HepG2 (cell line): Measurements from ENCODE around the gene PTK7. TPM values are rescaled to one million over a fixed set of nuclear protein-coding genes. Genes with fewer than 3 reads are reported as not detected.

Experiments
- ATAC-seq: fragments of 200-7000 bp; cut with Tn5 transposase; 3 replicates; pipeline ENCODE4 v1.9.1; 2020; ENCODE audit warnings: mild to moderate bottlenecking, moderate library complexity
- BruUV-seq: library from RNA; stranded (reverse); fragments of 400-500 nt; replicated peaks from 2 replicates; lab custom pipeline; 2021; lab: Mats Ljungman, UMichigan
- CTCF ChIA-PET: fragments of 300-600 bp; formaldehyde crosslinking; extraction: SDS; loops from one replicate; lab custom pipeline; 2021; ENCODE audit warnings: low total read pairs, inconsistent platforms, low intra/inter-chr PET ratio; lab: Yijun Ruan, JAX
- POLR2A ChIA-PET: fragments of 350-600 bp; sonication (Branson Sonifier 250); formaldehyde crosslinking; loops from one replicate; lab custom pipeline; 2020; ENCODE audit warnings: antibody characterized with exemption, inconsistent platforms; lab: Yijun Ruan, JAX
- DNase-seq: peaks from one replicate; pipeline ENCODE4 v3.0.0-alpha.2; 2015; ENCODE audit warnings: low spot score
- FAIRE-seq: peaks from 3 replicates; lab custom pipeline; 2011; peaks lifted over from hg19 to GRCh38; lab: Jason Lieb, UNC
- H2AFZ ChIP-seq: one replicate; pipeline ENCODE4 v1.6.1; 2011; ENCODE audit warnings: low read length, inconsistent platforms
- H3K27ac ChIP-seq: fragments of 300-600 bp; 3 replicates; pipeline ENCODE4 v1.8.0; 2011; ENCODE audit warnings: mixed run types, mild to moderate bottlenecking, mixed read lengths, low read length, inconsistent platforms; ENCODE audit not compliant: insufficient read depth; ENCODE audit errors: extremely low read length
- H3K27me3 ChIP-seq, 2 experiments: fragments of 200-600 bp in 1 of 2; 2 replicates in 1 of 2; 3 replicates in 1 of 2; pipeline versions ENCODE4 v1.6.0 to v1.8.0; 2011; ENCODE audit warnings: low read length in 2 of 2, mild to moderate bottlenecking in 2 of 2, moderate library complexity in 2 of 2, inconsistent platforms in 1 of 2; ENCODE audit not compliant: insufficient read depth in 2 of 2, control insufficient read depth in 1 of 2
- H3K36me3 ChIP-seq, 2 experiments: fragments of 200-600 bp in 1 of 2; replicated peaks in 1 of 2; 2 replicates in 1 of 2; 3 replicates in 1 of 2; pipeline versions ENCODE4 v1.5.1 to v1.8.0; 2011; ENCODE audit warnings: low read length in 2 of 2, inconsistent platforms in 1 of 2; ENCODE audit not compliant: insufficient read depth in 2 of 2, control insufficient read depth in 1 of 2
- H3K4me1 ChIP-seq: 2 replicates; pipeline ENCODE4 v1.5.1; 2012; ENCODE audit warnings: low read length, inconsistent platforms; ENCODE audit not compliant: insufficient read depth
- H3K4me2 ChIP-seq: 2 replicates; pipeline ENCODE4 v1.6.0; 2011; ENCODE audit warnings: low read depth, low read length, inconsistent platforms
- H3K4me3 ChIP-seq, 3 experiments: fragments of 200-600 bp in 1 of 3; sonication (generic), shearing (Covaris generic) in 1 of 3; replicated peaks in 1 of 3; 2 replicates each; pipeline ENCODE4 v1.5.1; 2011 to 2016; ENCODE audit warnings: low read length in 3 of 3, inconsistent platforms in 2 of 3, low read depth in 2 of 3, mild to moderate bottlenecking in 2 of 3, control low read depth in 1 of 3, mixed read lengths in 1 of 3; ENCODE audit not compliant: insufficient read depth in 1 of 3
- H3K79me2 ChIP-seq: one replicate; pipeline ENCODE4 v1.6.1; 2011; ENCODE audit warnings: low read length, inconsistent platforms; ENCODE audit not compliant: insufficient read depth
- H3K9ac ChIP-seq: 2 replicates; pipeline ENCODE4 v1.6.0; 2011; ENCODE audit warnings: mild to moderate bottlenecking, low read depth, low read length, inconsistent platforms; ENCODE audit not compliant: insufficient read depth
- H3K9me3 ChIP-seq: 2 replicates; pipeline ENCODE4 v1.5.1; 2012; ENCODE audit warnings: mild to moderate bottlenecking, low read length
- H4K20me1 ChIP-seq: 2 replicates; pipeline ENCODE4 v1.6.0; 2011; ENCODE audit warnings: inconsistent platforms, mild to moderate bottlenecking, low read length, moderate library complexity; ENCODE audit not compliant: insufficient read depth
- CBX5 ChIP-seq: sonication (generic); formaldehyde crosslinking; IDR thresholded peaks from 2 replicates; pipeline ENCODE4 v1.4.0; 2020; ENCODE audit warnings: missing genetic modification reagents, borderline replicate concordance
- FLYWCH1 ChIP-seq: sonication (generic); formaldehyde crosslinking; IDR thresholded peaks from 2 replicates; pipeline ENCODE4 v1.8.1; 2023; ENCODE audit warnings: mild to moderate bottlenecking, missing genetic modification reagents
- HNRNPL ChIP-seq: fragments of 200-400 bp; formaldehyde crosslinking; IDR thresholded peaks from 2 replicates; pipeline ENCODE4 v1.6.1; 2017; ENCODE audit warnings: mild to moderate bottlenecking, low read depth, low read length
- JUNB ChIP-seq: sonication (generic); formaldehyde crosslinking; IDR thresholded peaks from 2 replicates; pipeline ENCODE4 v1.8.0; 2022; ENCODE audit warnings: missing genetic modification reagents, mild to moderate bottlenecking, borderline replicate concordance
- MTF2 ChIP-seq: sonication (generic); formaldehyde crosslinking; IDR thresholded peaks from 2 replicates; pipeline ENCODE4 v1.5.0; 2020; ENCODE audit warnings: missing genetic modification reagents, borderline replicate concordance
- PHF8 ChIP-seq: sonication (generic); formaldehyde crosslinking; IDR thresholded peaks from 2 replicates; pipeline ENCODE4 v1.5.0; 2020; ENCODE audit warnings: missing genetic modification reagents
- PLRG1 ChIP-seq: fragments of 450-650 bp; conservative IDR thresholded peaks from 2 replicates; pipeline ENCODE4 v1.6.1; 2016
- SNRNP70 ChIP-seq: fragments of 200-400 bp; formaldehyde crosslinking; IDR thresholded peaks from 2 replicates; pipeline ENCODE4 v1.6.1; 2017; ENCODE audit warnings: mild to moderate bottlenecking, low read depth, low read length, moderate library complexity
- TCF7L2 ChIP-seq: IDR thresholded peaks from 2 replicates; pipeline ENCODE4 v1.6.1; 2011; ENCODE audit warnings: mild to moderate bottlenecking, low read depth, low read length, moderate library complexity
- ZNF234 ChIP-seq: sonication (generic); formaldehyde crosslinking; conservative IDR thresholded peaks from 2 replicates; pipeline ENCODE4 v1.5.1; 2020; ENCODE audit warnings: mild to moderate bottlenecking, missing genetic modification reagents
- ZNF468 ChIP-seq: sonication (generic); formaldehyde crosslinking; IDR thresholded peaks from 2 replicates; pipeline ENCODE4 v1.8.0; 2022; ENCODE audit warnings: mild to moderate bottlenecking, moderate library complexity, missing genetic modification reagents
- WGBS: methylation state at CpG from one replicate; pipeline ENCODE4 v1.1.6; 2017; ENCODE audit warnings: low lambda C conversion rate; 5-methylcytosine and 5-hydroxymethylcytosine counted together
- in situ Hi-C: cut with HindIII; loops from 2 replicates; pipeline ENCODE4 v1.10.0; 2017; ENCODE audit warnings: low pct_unique_long_range_greater_than_20kb; ENCODE audit not compliant: extremely low pct_ligation_motif_present
- intact Hi-C: fragments of 100-400 bp; cut with micrococcal nuclease; formaldehyde crosslinking; loops from one replicate; pipeline ENCODE4 v1.10.0; 2022; ENCODE audit not compliant: unreplicated experiment
- polyA plus RNA-seq, 8 experiments: library from polyadenylated mRNA; depleted of rRNA in 3 of 8; stranded (reverse) in 7 of 8; unstranded in 1 of 8; fragments of >200 nt; fragmentation: Illumina TruSeq in 4 of 8; extraction: Trizol in 4 of 8; gene quantifications; 2 replicates each; pipeline versions ENCODE4 v1.2.1 to v1.2.3, GENCODE V29; 2011 to 2016; ENCODE audit warnings: low read depth in 4 of 8, missing spikeins in 1 of 8, mixed read lengths in 1 of 8; ENCODE audit not compliant: insufficient read depth in 1 of 8
- total RNA-seq, 5 experiments: library from RNA; depleted of rRNA; stranded (reverse); fragments of >200 nt; fragmentation: Illumina TruSeq; extraction: Trizol; gene quantifications; 2 replicates each; pipeline ENCODE4 v1.2.3, GENCODE V29; 2016; ENCODE audit warnings: low read depth in 1 of 5
- TF ChIP-seq, protein P1 (sequence below): sonication (generic); formaldehyde crosslinking; IDR thresholded peaks from 2 replicates; pipeline ENCODE4 v1.9.0; 2022; ENCODE audit warnings: low read depth, missing genetic modification reagents
- TF ChIP-seq, protein P2 (sequence below): sonication (generic); formaldehyde crosslinking; IDR thresholded peaks from 2 replicates; pipeline ENCODE4 v1.4.0; 2020; ENCODE audit warnings: missing genetic modification reagents
- TF ChIP-seq, protein P3 (sequence below): sonication (generic); formaldehyde crosslinking; IDR thresholded peaks from 2 replicates; pipeline ENCODE4 v1.4.0; 2020; ENCODE audit warnings: missing genetic modification reagents, mild to moderate bottlenecking, borderline replicate concordance
- TF ChIP-seq, protein P4 (sequence below): sonication (generic); formaldehyde crosslinking; IDR thresholded peaks from 2 replicates; pipeline ENCODE4 v1.4.0; 2020; ENCODE audit warnings: mild to moderate bottlenecking, missing genetic modification reagents

PTK7 gene
- total and polyA plus RNA-seq, 2 of the 13 experiments (the other 11 are each of a cell fraction or from before 2014, with no cell fraction given): 98.5 to 99.8 TPM

DNA sequence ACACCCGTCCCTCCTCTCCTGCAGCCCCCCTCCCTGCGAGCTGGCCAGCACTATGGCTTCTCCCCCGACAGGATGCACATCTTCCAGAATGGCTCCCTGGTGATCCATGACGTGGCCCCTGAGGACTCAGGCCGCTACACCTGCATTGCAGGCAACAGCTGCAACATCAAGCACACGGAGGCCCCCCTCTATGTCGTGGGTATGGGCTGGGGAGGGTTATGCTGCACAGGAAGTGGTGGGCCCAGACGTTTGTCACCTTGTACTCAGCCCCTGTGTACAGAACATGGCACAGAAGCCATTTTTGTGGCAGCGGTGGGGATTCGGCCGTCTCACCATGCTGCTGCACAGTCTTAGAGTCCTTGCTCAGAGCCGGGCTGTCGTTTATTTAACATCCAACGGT, 66.0 kb downstream of the PTK7 start:
- Histone ChIP-seq H2AFZ (no peak overlapping the region), H3K36me3 (peaks cover 12% of the 10 kb centered on the region in 2 experiments; a peak in 3 of 5 replicates), H3K4me3 (no peak overlapping the region), H3K27ac (no peak overlapping the region), H3K9ac (no peak overlapping the region), H3K27me3 (no peaks in the 10 kb centered on the region), H4K20me1 (no peaks in the 10 kb centered on the region), H3K4me1 (peaks cover 21% of the 10 kb centered on the region), H3K9me3 (no peaks in the 10 kb centered on the region), H3K79me2 (no peaks in the 10 kb centered on the region), H3K4me2 (no peak overlapping the region)
- DNase-seq (no peak), ATAC-seq (no peak), FAIRE-seq (no peak)
- ChIA-PET POLR2A (no interaction called here), CTCF (no interaction called here)
- 94% methylated on average over 14 of the region's 14 CpGs for WGBS
- in situ Hi-C loops (loop anchor here (5.0 kb wide), 2 partner anchors 65 to 240 kb away; partner anchors contain the start of gene PTK7), intact Hi-C loops (loop anchor here (2.0 kb wide), 1 partner anchor 63 kb away; no protein-coding TSS in a partner anchor)
- no TSS peak for BruUV-seq
- TF ChIP-seq ZNF234 (CRISPR knock-in tag) (no peak), PLRG1 (no peak), CBX5 (CRISPR knock-in tag) (no peak), JUNB (no peak), FLYWCH1 (no peak), SNRNP70 (no peak), HNRNPL (no peak), TCF7L2 (no peak), ZNF468 (CRISPR knock-in tag) (no peak), MTF2 (CRISPR knock-in tag) (no peak), PHF8 (no peak)
- TF ChIP-seq, protein P1, sequence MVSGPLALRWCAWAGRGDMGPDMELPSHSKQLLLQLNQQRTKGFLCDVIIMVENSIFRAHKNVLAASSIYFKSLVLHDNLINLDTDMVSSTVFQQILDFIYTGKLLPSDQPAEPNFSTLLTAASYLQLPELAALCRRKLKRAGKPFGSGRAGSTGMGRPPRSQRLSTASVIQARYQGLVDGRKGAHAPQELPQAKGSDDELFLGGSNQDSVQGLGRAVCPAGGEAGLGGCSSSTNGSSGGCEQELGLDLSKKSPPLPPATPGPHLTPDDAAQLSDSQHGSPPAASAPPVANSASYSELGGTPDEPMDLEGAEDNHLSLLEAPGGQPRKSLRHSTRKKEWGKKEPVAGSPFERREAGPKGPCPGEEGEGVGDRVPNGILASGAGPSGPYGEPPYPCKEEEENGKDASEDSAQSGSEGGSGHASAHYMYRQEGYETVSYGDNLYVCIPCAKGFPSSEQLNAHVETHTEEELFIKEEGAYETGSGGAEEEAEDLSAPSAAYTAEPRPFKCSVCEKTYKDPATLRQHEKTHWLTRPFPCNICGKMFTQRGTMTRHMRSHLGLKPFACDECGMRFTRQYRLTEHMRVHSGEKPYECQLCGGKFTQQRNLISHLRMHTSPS (CRISPR knock-in tag): no peak
- TF ChIP-seq, protein P2, sequence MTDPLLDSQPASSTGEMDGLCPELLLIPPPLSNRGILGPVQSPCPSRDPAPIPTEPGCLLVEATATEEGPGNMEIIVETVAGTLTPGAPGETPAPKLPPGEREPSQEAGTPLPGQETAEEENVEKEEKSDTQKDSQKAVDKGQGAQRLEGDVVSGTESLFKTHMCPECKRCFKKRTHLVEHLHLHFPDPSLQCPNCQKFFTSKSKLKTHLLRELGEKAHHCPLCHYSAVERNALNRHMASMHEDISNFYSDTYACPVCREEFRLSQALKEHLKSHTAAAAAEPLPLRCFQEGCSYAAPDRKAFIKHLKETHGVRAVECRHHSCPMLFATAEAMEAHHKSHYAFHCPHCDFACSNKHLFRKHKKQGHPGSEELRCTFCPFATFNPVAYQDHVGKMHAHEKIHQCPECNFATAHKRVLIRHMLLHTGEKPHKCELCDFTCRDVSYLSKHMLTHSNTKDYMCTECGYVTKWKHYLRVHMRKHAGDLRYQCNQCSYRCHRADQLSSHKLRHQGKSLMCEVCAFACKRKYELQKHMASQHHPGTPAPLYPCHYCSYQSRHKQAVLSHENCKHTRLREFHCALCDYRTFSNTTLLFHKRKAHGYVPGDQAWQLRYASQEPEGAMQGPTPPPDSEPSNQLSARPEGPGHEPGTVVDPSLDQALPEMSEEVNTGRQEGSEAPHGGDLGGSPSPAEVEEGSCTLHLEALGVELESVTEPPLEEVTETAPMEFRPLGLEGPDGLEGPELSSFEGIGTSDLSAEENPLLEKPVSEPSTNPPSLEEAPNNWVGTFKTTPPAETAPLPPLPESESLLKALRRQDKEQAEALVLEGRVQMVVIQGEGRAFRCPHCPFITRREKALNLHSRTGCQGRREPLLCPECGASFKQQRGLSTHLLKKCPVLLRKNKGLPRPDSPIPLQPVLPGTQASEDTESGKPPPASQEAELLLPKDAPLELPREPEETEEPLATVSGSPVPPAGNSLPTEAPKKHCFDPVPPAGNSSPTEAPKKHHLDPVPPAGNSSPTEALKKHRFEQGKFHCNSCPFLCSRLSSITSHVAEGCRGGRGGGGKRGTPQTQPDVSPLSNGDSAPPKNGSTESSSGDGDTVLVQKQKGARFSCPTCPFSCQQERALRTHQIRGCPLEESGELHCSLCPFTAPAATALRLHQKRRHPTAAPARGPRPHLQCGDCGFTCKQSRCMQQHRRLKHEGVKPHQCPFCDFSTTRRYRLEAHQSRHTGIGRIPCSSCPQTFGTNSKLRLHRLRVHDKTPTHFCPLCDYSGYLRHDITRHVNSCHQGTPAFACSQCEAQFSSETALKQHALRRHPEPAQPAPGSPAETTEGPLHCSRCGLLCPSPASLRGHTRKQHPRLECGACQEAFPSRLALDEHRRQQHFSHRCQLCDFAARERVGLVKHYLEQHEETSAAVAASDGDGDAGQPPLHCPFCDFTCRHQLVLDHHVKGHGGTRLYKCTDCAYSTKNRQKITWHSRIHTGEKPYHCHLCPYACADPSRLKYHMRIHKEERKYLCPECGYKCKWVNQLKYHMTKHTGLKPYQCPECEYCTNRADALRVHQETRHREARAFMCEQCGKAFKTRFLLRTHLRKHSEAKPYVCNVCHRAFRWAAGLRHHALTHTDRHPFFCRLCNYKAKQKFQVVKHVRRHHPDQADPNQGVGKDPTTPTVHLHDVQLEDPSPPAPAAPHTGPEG (CRISPR knock-in tag): no peak
- TF ChIP-seq, protein P3, sequence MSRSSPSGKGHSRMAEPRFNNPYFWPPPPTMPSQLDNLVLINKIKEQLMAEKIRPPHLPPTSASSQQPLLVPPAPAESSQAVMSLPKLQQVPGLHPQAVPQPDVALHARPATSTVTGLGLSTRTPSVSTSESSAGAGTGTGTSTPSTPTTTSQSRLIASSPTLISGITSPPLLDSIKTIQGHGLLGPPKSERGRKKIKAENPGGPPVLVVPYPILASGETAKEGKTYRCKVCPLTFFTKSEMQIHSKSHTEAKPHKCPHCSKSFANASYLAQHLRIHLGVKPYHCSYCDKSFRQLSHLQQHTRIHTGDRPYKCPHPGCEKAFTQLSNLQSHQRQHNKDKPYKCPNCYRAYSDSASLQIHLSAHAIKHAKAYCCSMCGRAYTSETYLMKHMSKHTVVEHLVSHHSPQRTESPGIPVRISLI (CRISPR knock-in tag): no peak
- TF ChIP-seq, protein P4, sequence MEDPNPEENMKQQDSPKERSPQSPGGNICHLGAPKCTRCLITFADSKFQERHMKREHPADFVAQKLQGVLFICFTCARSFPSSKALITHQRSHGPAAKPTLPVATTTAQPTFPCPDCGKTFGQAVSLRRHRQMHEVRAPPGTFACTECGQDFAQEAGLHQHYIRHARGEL (CRISPR knock-in tag): no peak
